ENCODE results near the gene CTNNA1. TPM values are rescaled to one million over a fixed set of nuclear protein-coding genes. Genes with fewer than 3 reads are reported as not detected.

CTNNA1 gene
- total RNA-seq, 3 donors from 2014 or later (not counting 1 experiment from before 2014, with no cell fraction given): 34.4 to 53.0 (median 49.8) TPM

DNA sequence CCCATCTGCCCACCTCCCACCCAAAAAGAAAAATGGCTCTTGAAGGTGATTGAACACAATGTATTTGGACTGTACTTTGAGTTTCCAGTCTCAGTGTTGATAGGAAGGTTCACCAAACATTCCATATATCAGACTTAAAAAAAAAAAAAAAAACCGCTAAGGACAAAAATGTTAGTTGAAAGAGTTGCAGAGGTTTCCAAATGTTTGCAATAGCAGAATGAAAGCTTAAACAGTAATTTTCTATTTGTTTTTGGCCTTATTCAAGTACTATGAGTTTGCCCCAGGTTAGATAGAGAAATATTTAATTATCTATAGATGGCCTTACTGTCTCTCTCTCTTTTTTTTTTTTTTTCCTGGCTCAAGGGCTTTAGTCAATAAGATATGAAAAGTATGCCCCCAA is 115.8 kb downstream of the CTNNA1 start:
- TF ChIP-seq, protein P1, sequence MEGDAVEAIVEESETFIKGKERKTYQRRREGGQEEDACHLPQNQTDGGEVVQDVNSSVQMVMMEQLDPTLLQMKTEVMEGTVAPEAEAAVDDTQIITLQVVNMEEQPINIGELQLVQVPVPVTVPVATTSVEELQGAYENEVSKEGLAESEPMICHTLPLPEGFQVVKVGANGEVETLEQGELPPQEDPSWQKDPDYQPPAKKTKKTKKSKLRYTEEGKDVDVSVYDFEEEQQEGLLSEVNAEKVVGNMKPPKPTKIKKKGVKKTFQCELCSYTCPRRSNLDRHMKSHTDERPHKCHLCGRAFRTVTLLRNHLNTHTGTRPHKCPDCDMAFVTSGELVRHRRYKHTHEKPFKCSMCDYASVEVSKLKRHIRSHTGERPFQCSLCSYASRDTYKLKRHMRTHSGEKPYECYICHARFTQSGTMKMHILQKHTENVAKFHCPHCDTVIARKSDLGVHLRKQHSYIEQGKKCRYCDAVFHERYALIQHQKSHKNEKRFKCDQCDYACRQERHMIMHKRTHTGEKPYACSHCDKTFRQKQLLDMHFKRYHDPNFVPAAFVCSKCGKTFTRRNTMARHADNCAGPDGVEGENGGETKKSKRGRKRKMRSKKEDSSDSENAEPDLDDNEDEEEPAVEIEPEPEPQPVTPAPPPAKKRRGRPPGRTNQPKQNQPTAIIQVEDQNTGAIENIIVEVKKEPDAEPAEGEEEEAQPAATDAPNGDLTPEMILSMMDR (IDR thresholded peaks at IDR 0.05): no peak
- H3K4me1 ChIP-seq (ENCODE audit: control insufficient read depth, insufficient read depth, low read length): no peaks in the 10 kb centered on the region
- no peak overlapping the region for H3K4me3 Mint-ChIP-seq
- ATAC-seq (no peak), DNase-seq (no peak)
- H3K27me3 Mint-ChIP-seq (ENCODE audit: low read depth in 2 of 2): peaks cover 10 to 16% of the 10 kb centered on the region in 2 donors
- no peak overlapping the region for H3K4me3 ChIP-seq (ENCODE audit: low read length)
- H3K36me3 Mint-ChIP-seq: peaks cover 3% of the 10 kb centered on the region
- WGBS (ENCODE audit: insufficient coverage): 100% methylated on average over 1 of the region's 1 CpG
- H3K4me1 Mint-ChIP-seq: peaks cover 0 to 8% of the 10 kb centered on the region in 2 donors
- peaks cover 1% of the 10 kb centered on the region for H3K9me3 ChIP-seq (ENCODE audit: control insufficient read depth, insufficient read depth, low read length)
- H3K27me3 ChIP-seq (ENCODE audit: control insufficient read depth, insufficient read depth, low read length): no peaks in the 10 kb centered on the region
- H3K9me3 Mint-ChIP-seq: no peaks in the 10 kb centered on the region
- H3K36me3 ChIP-seq (ENCODE audit: control insufficient read depth, insufficient read depth, low read length): no peaks in the 10 kb centered on the region
- H3K27ac Mint-ChIP-seq: no peak overlapping the region
- intact Hi-C loops (cut with micrococcal nuclease): no loop called here
- no peak overlapping the region for H3K27ac ChIP-seq (ENCODE audit: low read length)

DNA sequence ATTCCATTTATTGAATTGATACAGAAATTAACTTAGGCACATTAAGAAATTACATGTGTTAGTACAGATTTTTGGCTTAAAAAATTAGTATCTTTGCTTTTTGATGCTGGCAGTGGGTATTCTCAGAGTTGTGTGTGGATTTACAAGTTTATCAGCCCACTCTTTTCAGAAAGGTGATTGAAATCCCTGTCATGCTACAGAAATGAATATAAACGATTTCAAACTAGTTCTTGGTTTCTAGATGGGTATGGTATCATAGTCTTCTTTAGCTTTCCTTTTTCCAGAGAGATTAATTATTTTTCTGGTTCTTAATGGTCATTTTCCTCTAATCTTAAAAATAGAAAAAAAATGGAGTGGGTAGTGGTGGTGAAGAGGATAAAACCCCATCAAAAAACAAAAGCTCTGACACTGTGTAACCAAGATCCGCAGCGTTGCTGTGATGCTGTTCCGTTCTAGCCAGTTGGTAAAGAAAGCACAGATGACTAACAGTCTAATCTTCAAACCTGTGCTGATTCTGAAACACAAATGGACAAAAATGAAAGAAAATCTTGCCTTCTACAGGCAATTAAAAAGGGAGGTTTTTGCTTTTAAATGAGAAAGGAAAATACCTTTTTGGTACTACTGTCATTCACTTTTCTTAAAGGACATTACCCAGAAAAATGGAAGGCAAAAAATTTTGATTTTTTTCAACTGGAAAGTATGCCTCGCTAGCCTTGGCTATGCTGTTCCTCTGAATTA is 116.7 kb downstream of the CTNNA1 start:
- H3K4me1 ChIP-seq (ENCODE audit: control insufficient read depth, insufficient read depth, low read length): no peaks in the 10 kb centered on the region
- Mint-ChIP-seq H3K27ac (no peak overlapping the region), H3K4me1 (peaks cover 0 to 8% of the 10 kb centered on the region in 2 donors), H3K4me3 (no peak overlapping the region), H3K27me3 (ENCODE audit: low read depth in 2 of 2) (peaks cover 10 to 16% of the 10 kb centered on the region in 2 donors), H3K9me3 (no peaks in the 10 kb centered on the region), H3K36me3 (no peaks in the 10 kb centered on the region)
- WGBS (ENCODE audit: insufficient coverage): 88% methylated on average over 4 of the region's 5 CpGs
- H3K27ac ChIP-seq (ENCODE audit: low read length): no peak overlapping the region
- TF ChIP-seq, protein P1 (IDR thresholded peaks at IDR 0.05): no peak
- DNase-seq (no peak), ATAC-seq (no peak)
- H3K36me3 ChIP-seq (ENCODE audit: control insufficient read depth, insufficient read depth, low read length): no peaks in the 10 kb centered on the region
- no peaks in the 10 kb centered on the region for H3K9me3 ChIP-seq (ENCODE audit: control insufficient read depth, insufficient read depth, low read length)
- H3K4me3 ChIP-seq (ENCODE audit: low read length): no peak overlapping the region
- no peaks in the 10 kb centered on the region for H3K27me3 ChIP-seq (ENCODE audit: control insufficient read depth, insufficient read depth, low read length)
- intact Hi-C loops (cut with micrococcal nuclease): no loop called here

GRCh38 chr5:138870611-138871010 is 117.4 kb downstream of the CTNNA1 start:
- WGBS (ENCODE audit: insufficient coverage): 83% methylated on average over 3 of the region's 3 CpGs
- H3K27me3 Mint-ChIP-seq (ENCODE audit: low read depth in 2 of 2): peaks cover 10 to 16% of the 10 kb centered on the region in 2 donors
- Histone ChIP-seq H3K36me3 (ENCODE audit: control insufficient read depth, insufficient read depth, low read length) (no peaks in the 10 kb centered on the region), H3K4me1 (ENCODE audit: control insufficient read depth, insufficient read depth, low read length) (no peaks in the 10 kb centered on the region), H3K27ac (ENCODE audit: low read length) (no peak overlapping the region), H3K27me3 (ENCODE audit: control insufficient read depth, insufficient read depth, low read length) (no peaks in the 10 kb centered on the region), H3K9me3 (ENCODE audit: control insufficient read depth, insufficient read depth, low read length) (no peaks in the 10 kb centered on the region), H3K4me3 (ENCODE audit: low read length) (no peak overlapping the region)
- H3K4me3 Mint-ChIP-seq: no peak overlapping the region
- TF ChIP-seq, protein P1 (IDR thresholded peaks at IDR 0.05): no peak
- intact Hi-C loops (cut with micrococcal nuclease): no loop called here
- ATAC-seq: no peak
- no peaks in the 10 kb centered on the region for H3K9me3 Mint-ChIP-seq
- no peak for DNase-seq
- H3K36me3 Mint-ChIP-seq: no peaks in the 10 kb centered on the region
- no peak overlapping the region for H3K27ac Mint-ChIP-seq
- peaks cover 0 to 14% of the 10 kb centered on the region in 2 donors for H3K4me1 Mint-ChIP-seq

Data from natural killer cell (primary cell).